HT-29 (cell line): ENCODE data around the gene GFRAL. TPM values are rescaled to one million over a fixed set of nuclear protein-coding genes. Genes with fewer than 3 reads are reported as not detected.

Experiments
- DNase-seq: peaks from one replicate; pipeline ENCODE4 v3.0.0-alpha.2; 2015; ENCODE audit warnings: low spot score
- total RNA-seq: library from RNA; depleted of rRNA; stranded (reverse); fragments of >200 nt; shearing (Covaris generic); gene quantifications from 2 replicates; pipeline ENCODE4 v1.2.3, GENCODE V29; 2014; rRNA removed

The GFRAL gene
- total RNA-seq, 1 experiment from 2014 or later = not detected

GRCh38 chr6:55433446-55434130 lies 106.3 kb downstream of the GFRAL start:
- DNase-seq = no peak

GRCh38 chr6:55437141-55437540 lies 109.9 kb downstream of the GFRAL start:
- DNase-seq = no peak

GRCh38 chr6:55438203-55438602 lies 110.9 kb downstream of the GFRAL start:
- no peak for DNase-seq

GRCh38 chr6:55443238-55444134 lies 116.2 kb downstream of the GFRAL start:
- no peak for DNase-seq

- peak; percentile 43 for DNase-seq
Observed at GRCh38 chr6:55445648-55446204, 118.5 kb downstream of the GFRAL start.

- DNase-seq = no peak
Observed at GRCh38 chr6:55447891-55448290, 120.6 kb downstream of the GFRAL start.

- DNase-seq = no peak
Observed at GRCh38 chr6:55448451-55448850, 121.2 kb downstream of the GFRAL start.

- DNase-seq = peak; percentile 36
Observed at GRCh38 chr6:55449225-55449624, 122.0 kb downstream of the GFRAL start.

GRCh38 chr6:55450005-55450404 lies 122.7 kb downstream of the GFRAL start:
- DNase-seq = no peak

Other genes with a start within 250 kb of the GFRAL start
- not detected in 2 replicates for gene HCRTR2, start 153.0 kb upstream of the GFRAL start, total RNA-seq